CD4-positive, alpha-beta T cell treated with Interleukin-4 for 1 hour (primary cell): ENCODE results near the gene CCND1.

Experiments used
- DNase-seq, 2 donors: peaks; one replicate each; pipeline ENCODE4 v3.0.0-alpha.2; 2020 to 2022

The CCND1 gene

DNA sequence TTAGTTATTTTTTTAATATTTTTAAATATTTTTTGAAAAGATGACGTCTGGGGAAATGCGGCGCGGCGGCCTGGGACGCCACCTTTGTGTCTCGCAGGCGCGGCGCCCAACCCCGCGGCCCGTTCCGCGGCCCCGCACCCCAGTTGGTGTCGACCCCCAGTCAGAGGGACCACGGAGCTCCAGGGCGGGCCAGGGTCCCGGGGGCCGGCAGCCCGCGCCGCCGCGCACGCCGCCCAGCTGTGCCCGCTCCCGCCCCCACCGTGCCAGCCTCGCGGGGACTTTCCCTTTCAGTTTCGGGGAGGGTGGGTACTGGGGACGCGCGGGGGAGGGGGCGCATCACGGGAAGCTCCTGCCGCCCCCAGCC is 1.6 kb downstream of the CCND1 start:
- DNase-seq: peak; percentile 32 to 46

DNA sequence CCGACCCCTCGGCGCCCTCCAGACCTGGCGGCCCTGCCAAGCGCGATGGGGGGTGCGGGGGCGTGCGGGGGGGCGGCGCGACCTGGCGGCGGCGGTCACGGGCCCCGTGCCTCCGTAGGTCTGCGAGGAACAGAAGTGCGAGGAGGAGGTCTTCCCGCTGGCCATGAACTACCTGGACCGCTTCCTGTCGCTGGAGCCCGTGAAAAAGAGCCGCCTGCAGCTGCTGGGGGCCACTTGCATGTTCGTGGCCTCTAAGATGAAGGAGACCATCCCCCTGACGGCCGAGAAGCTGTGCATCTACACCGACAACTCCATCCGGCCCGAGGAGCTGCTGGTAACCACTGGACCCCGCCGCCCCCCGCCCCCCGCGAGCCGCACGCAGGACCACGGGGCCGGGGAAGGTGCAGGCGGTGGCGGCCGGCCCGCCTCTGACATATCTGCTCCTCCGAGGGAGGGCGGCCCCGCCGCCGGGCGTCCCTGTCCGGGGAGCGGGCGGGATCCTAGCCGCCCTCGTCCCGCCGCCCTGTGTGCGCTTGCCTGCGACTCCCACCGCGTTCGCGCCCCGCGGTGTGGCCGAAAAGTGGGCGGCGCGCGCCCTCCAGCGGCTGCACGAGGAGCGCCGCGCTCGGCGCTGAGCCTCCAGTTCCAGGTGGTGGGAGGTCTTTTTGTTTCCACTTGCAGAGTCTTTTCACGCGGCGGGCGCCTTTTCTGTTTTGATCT is 2.1 kb downstream of the CCND1 start:
- DNase-seq: peak; percentile 76

GRCh38 chr11:69643646-69644045 is 2.7 kb downstream of the CCND1 start:
- no peak for DNase-seq

DNA sequence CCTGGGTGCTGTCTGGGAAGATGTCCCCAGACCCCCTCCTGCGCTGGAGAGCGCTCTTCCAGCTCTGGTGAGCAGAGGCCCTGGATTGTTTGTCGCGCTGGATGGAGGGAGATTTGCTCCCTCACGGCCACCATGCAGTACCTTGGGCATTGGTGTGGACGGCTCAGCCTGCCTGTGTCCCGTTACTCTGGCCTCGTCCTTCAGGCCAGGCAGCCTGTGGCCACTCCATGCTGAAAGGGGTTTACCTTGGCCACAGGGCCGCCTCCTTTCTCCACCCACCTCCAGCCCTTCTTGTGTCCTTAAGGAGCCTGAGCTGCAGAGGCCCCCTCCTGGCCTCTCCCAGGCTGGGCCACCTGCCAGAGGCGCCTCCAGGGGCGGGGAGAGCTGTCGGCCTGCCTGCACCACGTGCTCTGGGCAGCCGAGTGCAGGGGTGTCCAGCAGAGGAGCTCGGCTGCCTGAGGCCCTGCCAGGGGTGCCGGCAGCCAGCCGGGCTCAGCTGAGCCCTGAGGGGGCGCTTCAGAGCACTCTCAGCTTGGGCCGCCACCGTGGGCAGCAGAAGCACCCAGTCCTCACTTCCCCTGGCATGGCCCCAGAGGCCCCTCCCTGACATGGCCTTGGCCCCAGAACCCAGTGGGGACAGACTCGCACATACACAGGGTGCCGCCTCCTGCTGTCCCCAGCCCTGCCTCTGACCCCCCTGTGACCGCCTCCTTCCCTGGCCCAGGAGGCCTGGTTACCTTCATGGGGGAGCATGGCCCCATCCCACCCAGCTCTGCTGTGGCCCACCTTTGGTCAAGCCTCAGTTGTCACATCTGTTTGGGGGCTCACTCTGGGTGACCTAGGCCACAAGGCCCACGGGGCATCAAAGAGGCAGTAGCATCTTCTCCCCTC is 3.4 kb downstream of the CCND1 start:
- no peak for DNase-seq

DNA sequence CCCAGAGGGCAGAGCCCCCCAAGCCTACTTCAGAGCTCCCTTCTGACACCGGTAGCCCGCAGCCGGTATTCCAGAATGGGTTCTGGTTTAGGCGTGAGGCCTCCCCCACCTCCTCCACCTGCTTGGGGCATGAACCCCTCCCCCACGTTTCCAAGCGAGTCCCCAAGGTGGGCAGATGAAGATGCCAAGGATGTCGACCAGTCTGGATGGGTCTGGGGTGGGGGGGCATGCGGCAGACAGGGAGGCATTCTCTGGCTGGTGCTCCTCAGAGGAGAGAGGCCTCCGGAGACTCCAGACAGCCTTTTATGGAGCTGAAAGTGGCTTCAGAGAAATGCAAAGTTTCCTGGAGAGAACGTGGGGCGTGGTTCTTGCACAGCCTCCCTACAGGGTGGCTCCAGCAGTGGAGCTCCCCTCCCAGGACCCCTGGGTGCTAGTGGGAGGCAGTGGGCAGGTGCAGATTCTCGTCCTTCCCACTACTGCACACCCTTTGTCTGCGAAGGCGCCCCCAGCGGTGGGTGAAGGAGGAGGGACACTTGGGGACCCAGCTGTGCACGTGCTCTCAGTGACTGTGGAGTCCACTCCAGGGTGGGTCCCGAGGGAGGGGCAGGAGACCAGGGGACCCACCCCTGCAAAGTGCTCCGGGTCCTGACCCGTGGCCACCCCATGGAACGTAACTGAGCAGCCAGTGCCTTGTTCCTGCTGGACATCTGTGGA is 4.2 kb downstream of the CCND1 start:
- no peak for DNase-seq

DNA sequence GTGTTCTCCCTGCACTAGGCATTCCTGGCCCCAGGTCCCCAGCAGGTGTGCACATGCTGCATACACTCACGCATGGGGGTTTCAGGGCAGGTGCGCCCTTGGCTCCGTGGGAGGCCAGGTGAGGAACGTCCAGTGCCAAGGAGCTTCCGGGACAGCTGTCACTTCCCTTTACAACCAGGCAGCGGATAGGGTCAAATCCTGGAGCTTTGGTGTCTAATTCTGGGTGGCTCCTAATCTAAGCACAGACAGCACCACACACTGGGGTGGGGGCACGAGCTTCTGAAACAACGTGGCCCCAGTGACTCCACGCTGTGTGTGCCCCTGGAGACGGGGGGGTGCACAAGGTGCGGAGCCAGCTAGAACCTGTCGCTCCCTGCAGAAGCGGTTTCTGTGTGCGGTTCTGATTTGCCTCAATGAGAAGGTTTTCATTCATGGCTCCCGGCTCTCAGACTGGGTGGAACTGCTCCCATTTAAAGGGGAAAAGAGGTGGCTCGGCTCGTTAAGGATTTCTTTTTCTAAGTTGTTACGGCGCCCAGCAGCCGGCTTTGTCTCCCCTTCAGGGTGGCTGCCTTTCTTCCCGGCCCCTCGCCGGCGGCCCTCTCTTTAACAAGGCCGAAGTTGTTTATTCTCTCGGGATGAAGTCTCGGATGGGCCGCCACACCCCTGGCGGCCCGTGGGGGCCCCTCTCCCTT is 5.0 kb downstream of the CCND1 start:
- no peak for DNase-seq

DNA sequence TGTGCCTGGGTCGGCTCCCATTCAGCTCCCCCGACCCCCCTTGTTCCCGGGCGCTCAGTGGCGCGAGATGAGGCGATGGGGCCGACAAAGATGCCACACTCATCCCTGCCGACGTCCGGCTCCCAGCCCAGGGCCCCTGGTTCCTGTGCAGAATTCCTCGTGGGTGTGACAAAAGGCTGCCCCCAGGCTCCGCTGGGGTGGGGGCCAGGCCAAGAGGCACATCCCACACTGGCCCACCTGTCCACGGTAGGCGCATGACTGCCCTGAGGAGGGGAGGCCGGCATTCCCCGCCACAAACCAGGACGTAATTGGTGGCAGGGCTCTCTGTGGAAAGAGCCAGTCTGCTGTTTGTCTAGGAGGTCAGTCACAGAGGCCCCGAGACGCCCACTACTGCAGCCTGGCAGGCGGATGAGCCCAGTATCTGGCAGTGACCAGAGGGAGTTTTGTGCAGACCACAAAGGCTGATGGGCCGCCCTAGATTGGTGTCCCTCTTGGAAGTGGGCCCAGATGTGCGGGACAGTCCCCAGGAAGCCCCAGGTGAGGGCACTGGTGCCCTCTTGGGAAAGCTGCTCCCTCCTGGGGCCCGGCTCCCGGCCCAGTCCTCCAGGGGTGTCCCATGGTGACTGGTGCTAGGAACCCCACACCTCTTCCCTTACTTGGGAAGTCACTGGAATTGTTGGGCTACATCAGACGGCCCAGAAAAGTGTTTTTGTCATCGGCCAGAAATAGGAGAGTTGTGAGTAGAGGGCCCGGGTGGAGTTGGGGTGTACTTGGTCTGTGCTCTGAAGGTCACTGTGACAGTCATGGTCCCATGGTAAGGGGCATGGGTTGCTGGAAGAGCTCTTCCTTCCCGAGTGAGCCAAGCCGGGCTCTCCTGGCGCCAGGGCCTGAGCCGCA is 5.8 kb downstream of the CCND1 start:
- DNase-seq: no peak

GRCh38 chr11:69647390-69647748 is 6.4 kb downstream of the CCND1 start:
- DNase-seq: no peak

- no peak for DNase-seq
Measured at GRCh38 chr11:69647761-69648497, 7.0 kb downstream of the CCND1 start.

GRCh38 chr11:69648679-69649575 is 8.0 kb downstream of the CCND1 start:
- no peak for DNase-seq

DNA sequence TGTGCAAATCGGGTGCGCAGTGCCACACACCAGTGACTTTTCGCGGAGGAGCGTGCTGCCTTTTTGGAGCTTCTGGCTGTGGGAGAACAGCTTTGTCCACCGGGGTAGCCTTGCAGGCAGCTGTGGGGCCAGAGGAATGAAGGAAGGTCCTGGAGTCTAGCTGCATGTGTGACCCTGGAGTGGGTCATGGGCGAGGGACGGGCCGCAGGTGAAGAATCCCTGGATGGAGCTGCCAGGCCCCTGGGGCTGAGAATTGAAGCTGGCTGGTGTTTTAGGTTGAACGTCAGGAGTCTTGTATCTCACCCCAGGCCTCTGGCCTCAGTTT is 8.6 kb downstream of the CCND1 start:
- no peak for DNase-seq

DNA sequence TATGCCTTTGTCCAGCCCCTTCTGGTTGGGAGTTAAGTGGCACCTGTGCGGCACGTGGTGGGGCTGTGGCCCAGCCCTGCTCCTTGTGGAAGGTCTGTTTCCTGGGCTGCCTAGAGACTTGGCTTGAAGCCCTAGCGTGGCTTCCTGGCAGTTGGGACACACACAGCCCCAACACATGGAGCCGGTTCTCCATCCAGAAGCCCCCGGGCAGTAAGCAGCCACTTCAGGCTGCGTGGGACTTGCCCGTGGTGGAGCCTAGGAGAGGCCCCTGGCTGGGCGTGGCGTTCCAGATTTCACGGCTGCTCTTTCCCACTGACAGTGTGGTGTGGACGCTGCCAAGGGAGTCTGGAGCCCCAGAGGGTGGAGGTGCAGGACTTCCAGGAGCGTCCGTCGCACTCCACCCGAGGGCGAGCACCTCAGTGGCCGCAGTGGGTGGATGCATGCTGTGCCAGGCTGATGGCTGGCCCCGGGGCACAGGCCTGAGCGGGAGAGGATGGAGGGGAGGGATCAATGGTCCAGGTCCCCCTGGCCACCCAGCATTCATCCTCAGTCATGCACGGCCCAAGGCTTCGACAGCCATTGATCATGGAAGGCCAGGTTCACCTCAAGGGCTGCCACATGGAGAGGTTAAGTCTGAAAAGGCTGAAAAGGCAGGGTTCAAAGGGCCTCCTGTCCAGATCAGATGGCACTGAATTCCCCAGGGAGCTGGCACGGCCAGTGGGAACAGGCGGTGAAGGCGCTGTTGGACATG is 9.3 kb downstream of the CCND1 start:
- no peak for DNase-seq

- DNase-seq: no peak
Measured at GRCh38 chr11:69650832-69651344, 9.9 kb downstream of the CCND1 start.

DNA sequence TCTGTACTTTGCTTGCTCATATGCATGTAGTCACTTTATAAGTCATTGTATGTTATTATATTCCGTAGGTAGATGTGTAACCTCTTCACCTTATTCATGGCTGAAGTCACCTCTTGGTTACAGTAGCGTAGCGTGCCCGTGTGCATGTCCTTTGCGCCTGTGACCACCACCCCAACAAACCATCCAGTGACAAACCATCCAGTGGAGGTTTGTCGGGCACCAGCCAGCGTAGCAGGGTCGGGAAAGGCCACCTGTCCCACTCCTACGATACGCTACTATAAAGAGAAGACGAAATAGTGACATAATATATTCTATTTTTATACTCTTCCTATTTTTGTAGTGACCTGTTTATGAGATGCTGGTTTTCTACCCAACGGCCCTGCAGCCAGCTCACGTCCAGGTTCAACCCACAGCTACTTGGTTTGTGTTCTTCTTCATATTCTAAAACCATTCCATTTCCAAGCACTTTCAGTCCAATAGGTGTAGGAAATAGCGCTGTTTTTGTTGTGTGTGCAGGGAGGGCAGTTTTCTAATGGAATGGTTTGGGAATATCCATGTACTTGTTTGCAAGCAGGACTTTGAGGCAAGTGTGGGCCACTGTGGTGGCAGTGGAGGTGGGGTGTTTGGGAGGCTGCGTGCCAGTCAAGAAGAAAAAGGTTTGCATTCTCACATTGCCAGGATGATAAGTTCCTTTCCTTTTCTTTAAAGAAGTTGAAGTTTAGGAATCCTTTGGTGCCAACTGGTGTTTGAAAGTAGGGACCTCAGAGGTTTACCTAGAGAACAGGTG is 11.1 kb downstream of the CCND1 start:
- DNase-seq: no peak

GRCh38 chr11:69652999-69653398 is 12.0 kb downstream of the CCND1 start:
- DNase-seq: no peak

GRCh38 chr11:69653406-69653960 is 12.5 kb downstream of the CCND1 start:
- no peak for DNase-seq

DNA sequence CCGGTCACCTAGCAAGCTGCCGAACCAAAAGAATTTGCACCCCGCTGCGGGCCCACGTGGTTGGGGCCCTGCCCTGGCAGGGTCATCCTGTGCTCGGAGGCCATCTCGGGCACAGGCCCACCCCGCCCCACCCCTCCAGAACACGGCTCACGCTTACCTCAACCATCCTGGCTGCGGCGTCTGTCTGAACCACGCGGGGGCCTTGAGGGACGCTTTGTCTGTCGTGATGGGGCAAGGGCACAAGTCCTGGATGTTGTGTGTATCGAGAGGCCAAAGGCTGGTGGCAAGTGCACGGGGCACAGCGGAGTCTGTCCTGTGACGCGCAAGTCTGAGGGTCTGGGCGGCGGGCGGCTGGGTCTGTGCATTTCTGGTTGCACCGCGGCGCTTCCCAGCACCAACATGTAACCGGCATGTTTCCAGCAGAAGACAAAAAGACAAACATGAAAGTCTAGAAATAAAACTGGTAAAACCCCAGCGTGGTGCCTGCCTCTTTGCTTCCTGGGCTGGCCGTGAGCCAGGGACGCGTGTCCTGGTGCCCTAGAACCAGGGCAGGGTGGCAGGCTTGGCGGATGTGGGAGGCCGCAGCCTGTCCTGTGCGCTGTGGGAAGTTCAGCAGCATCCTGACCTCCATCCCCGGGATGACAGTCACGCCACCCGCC is 13.2 kb downstream of the CCND1 start:
- DNase-seq: no peak
